HepG2 (cell line): ENCODE measurements around the gene NCF4. TPM values are rescaled to one million over a fixed set of nuclear protein-coding genes. Genes with fewer than 3 reads are reported as not detected.

ENCODE experiments used
- BRCA1 ChIP-seq: sonication (generic); formaldehyde crosslinking; IDR thresholded peaks from 2 replicates; pipeline ENCODE4 v1.4.0; 2020; ENCODE audit warnings: missing genetic modification reagents
- FOXA3 ChIP-seq: IDR thresholded peaks from 2 replicates; pipeline ENCODE4 v1.6.1; 2016; ENCODE audit warnings: missing genetic modification reagents, missing compliant biosample characterization
- KDM2A ChIP-seq: sonication (generic); formaldehyde crosslinking; IDR thresholded peaks from 2 replicates; pipeline ENCODE4 v1.4.0; 2020; ENCODE audit warnings: low read depth, missing genetic modification reagents, borderline replicate concordance
- LRRFIP1 ChIP-seq: sonication (generic); formaldehyde crosslinking; conservative IDR thresholded peaks from 2 replicates; pipeline ENCODE4 v1.4.0; 2020; ENCODE audit warnings: missing genetic modification reagents
- MED1 ChIP-seq: sonication (generic); formaldehyde crosslinking; IDR thresholded peaks from 2 replicates; pipeline ENCODE4 v1.4.0; 2020; ENCODE audit warnings: missing genetic modification reagents
- NFKB2 ChIP-seq: sonication (generic); formaldehyde crosslinking; IDR thresholded peaks from 2 replicates; pipeline ENCODE4 v1.4.0; 2020; ENCODE audit warnings: missing genetic modification reagents, borderline replicate concordance
- ONECUT2 ChIP-seq: sonication (generic); formaldehyde crosslinking; IDR thresholded peaks from 2 replicates; pipeline ENCODE4 v1.4.0; 2020; ENCODE audit warnings: missing genetic modification reagents
- RORA ChIP-seq: sonication (generic); formaldehyde crosslinking; IDR thresholded peaks from 2 replicates; pipeline ENCODE4 v1.5.0; 2020; ENCODE audit warnings: mild to moderate bottlenecking, missing genetic modification reagents, moderate library complexity
- SMYD3 ChIP-seq: sonication (generic); formaldehyde crosslinking; IDR thresholded peaks from 2 replicates; pipeline ENCODE4 v1.8.1; 2023; ENCODE audit warnings: mild to moderate bottlenecking, missing genetic modification reagents
- SP4 ChIP-seq: sonication (generic); formaldehyde crosslinking; IDR thresholded peaks from 2 replicates; pipeline ENCODE4 v1.8.1; 2023; ENCODE audit warnings: mild to moderate bottlenecking, missing genetic modification reagents
- STAT5B ChIP-seq: sonication (generic); formaldehyde crosslinking; IDR thresholded peaks from 2 replicates; pipeline ENCODE4 v1.4.0; 2020; ENCODE audit warnings: missing genetic modification reagents
- TFDP2 ChIP-seq: sonication (generic); formaldehyde crosslinking; IDR thresholded peaks from 2 replicates; pipeline ENCODE4 v1.4.0; 2020; ENCODE audit warnings: missing genetic modification reagents
- XRCC5 ChIP-seq: fragments of 200-400 bp; formaldehyde crosslinking; optimal IDR thresholded peaks from 2 replicates; pipeline ENCODE3; 2017; ENCODE audit warnings: mild to moderate bottlenecking, low read length
- ZBTB44 ChIP-seq: sonication (generic); formaldehyde crosslinking; IDR thresholded peaks from 2 replicates; pipeline ENCODE4 v1.4.0; 2020; ENCODE audit warnings: missing genetic modification reagents
- ZEB1 ChIP-seq: IDR thresholded peaks from 2 replicates; pipeline ENCODE4 v1.6.1; 2012; ENCODE audit warnings: mild to moderate bottlenecking, low read depth, inconsistent platforms; ENCODE audit not compliant: insufficient replicate concordance
- ZMAT3 ChIP-seq: sonication (generic); formaldehyde crosslinking; conservative IDR thresholded peaks from 2 replicates; pipeline ENCODE4 v1.7.0; 2021; ENCODE audit warnings: missing genetic modification reagents
- ZNF33B ChIP-seq: sonication (generic); formaldehyde crosslinking; IDR thresholded peaks from 2 replicates; pipeline ENCODE4 v1.5.1; 2020; ENCODE audit warnings: mild to moderate bottlenecking, missing genetic modification reagents
- ZNF432 ChIP-seq: sonication (generic); formaldehyde crosslinking; IDR thresholded peaks from 2 replicates; pipeline ENCODE4 v1.5.0; 2020; ENCODE audit warnings: missing genetic modification reagents, mild to moderate bottlenecking, borderline replicate concordance
- ZNF605 ChIP-seq: sonication (generic); formaldehyde crosslinking; IDR thresholded peaks from 2 replicates; pipeline ENCODE4 v1.8.0; 2022; ENCODE audit warnings: mild to moderate bottlenecking, missing genetic modification reagents
- ZNF674 ChIP-seq: sonication (generic); formaldehyde crosslinking; IDR thresholded peaks from 2 replicates; pipeline ENCODE4 v1.5.0; 2020; ENCODE audit warnings: low read depth, mild to moderate bottlenecking, missing genetic modification reagents
- ZNF792 ChIP-seq: IDR thresholded peaks from 2 replicates; pipeline ENCODE4 v1.6.1; 2016
- polyA plus RNA-seq, 8 experiments: library from polyadenylated mRNA; depleted of rRNA in 3 of 8; stranded (reverse) in 7 of 8; unstranded in 1 of 8; fragments of >200 nt; fragmentation: Illumina TruSeq in 4 of 8; extraction: Trizol in 4 of 8; gene quantifications; 2 replicates each; pipeline versions ENCODE4 v1.2.1 to v1.2.3, GENCODE V29; 2011 to 2016; ENCODE audit warnings: low read depth in 4 of 8, missing spikeins in 1 of 8, mixed read lengths in 1 of 8; ENCODE audit not compliant: insufficient read depth in 1 of 8
- total RNA-seq, 5 experiments: library from RNA; depleted of rRNA; stranded (reverse); fragments of >200 nt; fragmentation: Illumina TruSeq; extraction: Trizol; gene quantifications; 2 replicates each; pipeline ENCODE4 v1.2.3, GENCODE V29; 2016; ENCODE audit warnings: low read depth in 1 of 5
- TF ChIP-seq, protein P1 (sequence below): sonication (generic); formaldehyde crosslinking; IDR thresholded peaks from 2 replicates; pipeline ENCODE4 v1.8.1; 2022; ENCODE audit warnings: mild to moderate bottlenecking, missing genetic modification reagents
- TF ChIP-seq, protein P2 (sequence below): sonication (generic); formaldehyde crosslinking; IDR thresholded peaks from 2 replicates; pipeline ENCODE4 v1.5.0; 2020; ENCODE audit warnings: mild to moderate bottlenecking, missing genetic modification reagents

The NCF4 gene
- total and polyA plus RNA-seq, 2 of the 13 experiments (the other 11 are each of a cell fraction or from before 2014, with no cell fraction given): not detected

- TF ChIP-seq BRCA1 (CRISPR knock-in tag) (no peak), SMYD3 (CRISPR knock-in tag) (no peak), RORA (CRISPR knock-in tag) (no peak), ZNF605 (CRISPR knock-in tag) (no peak), ZNF33B (CRISPR knock-in tag) (no peak), NFKB2 (peak; percentile 72; the same call in 1 of the 2 replicates), MED1 (CRISPR knock-in tag) (0 out of 2 replicates have a peak, but pooled peaks have one; percentile 32), ZNF432 (CRISPR knock-in tag) (no peak), FOXA3 (CRISPR knock-in tag) (no peak), SP4 (CRISPR knock-in tag) (no peak), ZBTB44 (CRISPR knock-in tag) (no peak), ZMAT3 (CRISPR knock-in tag) (no peak), ONECUT2 (CRISPR knock-in tag) (no peak), TFDP2 (CRISPR knock-in tag) (no peak), LRRFIP1 (CRISPR knock-in tag) (no peak), XRCC5 (peak; percentile 99), ZNF792 (no peak), STAT5B (CRISPR knock-in tag) (no peak), ZNF674 (CRISPR knock-in tag) (no peak), ZEB1 (no peak), KDM2A (CRISPR knock-in tag) (peak; percentile 86; the same call in 1 of the 2 replicates)
- TF ChIP-seq, protein P1, sequence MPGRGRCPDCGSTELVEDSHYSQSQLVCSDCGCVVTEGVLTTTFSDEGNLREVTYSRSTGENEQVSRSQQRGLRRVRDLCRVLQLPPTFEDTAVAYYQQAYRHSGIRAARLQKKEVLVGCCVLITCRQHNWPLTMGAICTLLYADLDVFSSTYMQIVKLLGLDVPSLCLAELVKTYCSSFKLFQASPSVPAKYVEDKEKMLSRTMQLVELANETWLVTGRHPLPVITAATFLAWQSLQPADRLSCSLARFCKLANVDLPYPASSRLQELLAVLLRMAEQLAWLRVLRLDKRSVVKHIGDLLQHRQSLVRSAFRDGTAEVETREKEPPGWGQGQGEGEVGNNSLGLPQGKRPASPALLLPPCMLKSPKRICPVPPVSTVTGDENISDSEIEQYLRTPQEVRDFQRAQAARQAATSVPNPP (CRISPR knock-in tag): no peak
- TF ChIP-seq, protein P2, sequence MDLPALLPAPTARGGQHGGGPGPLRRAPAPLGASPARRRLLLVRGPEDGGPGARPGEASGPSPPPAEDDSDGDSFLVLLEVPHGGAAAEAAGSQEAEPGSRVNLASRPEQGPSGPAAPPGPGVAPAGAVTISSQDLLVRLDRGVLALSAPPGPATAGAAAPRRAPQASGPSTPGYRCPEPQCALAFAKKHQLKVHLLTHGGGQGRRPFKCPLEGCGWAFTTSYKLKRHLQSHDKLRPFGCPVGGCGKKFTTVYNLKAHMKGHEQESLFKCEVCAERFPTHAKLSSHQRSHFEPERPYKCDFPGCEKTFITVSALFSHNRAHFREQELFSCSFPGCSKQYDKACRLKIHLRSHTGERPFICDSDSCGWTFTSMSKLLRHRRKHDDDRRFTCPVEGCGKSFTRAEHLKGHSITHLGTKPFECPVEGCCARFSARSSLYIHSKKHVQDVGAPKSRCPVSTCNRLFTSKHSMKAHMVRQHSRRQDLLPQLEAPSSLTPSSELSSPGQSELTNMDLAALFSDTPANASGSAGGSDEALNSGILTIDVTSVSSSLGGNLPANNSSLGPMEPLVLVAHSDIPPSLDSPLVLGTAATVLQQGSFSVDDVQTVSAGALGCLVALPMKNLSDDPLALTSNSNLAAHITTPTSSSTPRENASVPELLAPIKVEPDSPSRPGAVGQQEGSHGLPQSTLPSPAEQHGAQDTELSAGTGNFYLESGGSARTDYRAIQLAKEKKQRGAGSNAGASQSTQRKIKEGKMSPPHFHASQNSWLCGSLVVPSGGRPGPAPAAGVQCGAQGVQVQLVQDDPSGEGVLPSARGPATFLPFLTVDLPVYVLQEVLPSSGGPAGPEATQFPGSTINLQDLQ (CRISPR knock-in tag): no peak
Observed at GRCh38 chr22:36856121-36856791, 4.5 kb upstream of the NCF4 start (continued).
